Measurements from ENCODE around the gene MDN1. TPM values are rescaled to one million over a fixed set of nuclear protein-coding genes. Genes with fewer than 3 reads are reported as not detected.

The MDN1 gene
- total RNA-seq, 1 experiment from 2014 or later: 53.6 TPM

- H3K9me2 ChIP-seq (ENCODE audit: insufficient read depth): no peaks in the 10 kb centered on the region
- no TSS peak for BruUV-seq (replicated peaks)
- H4K20me1 ChIP-seq (ENCODE audit: insufficient read depth): no peaks in the 10 kb centered on the region
- no peaks in the 10 kb centered on the region for H3K9me3 ChIP-seq (ENCODE audit: control insufficient read depth in 1 of 2, insufficient read depth in 1 of 2, low read depth in 1 of 2, low read length in 2 of 2)
- no peak overlapping the region for H3K4me2 ChIP-seq (ENCODE audit: low read length)
- intact Hi-C loops (cut with micrococcal nuclease): no loop called here
- ATAC-seq: no peak
- no peaks in the 10 kb centered on the region for H3K79me2 ChIP-seq (ENCODE audit: insufficient read depth, low read length)
- H3K4me3 ChIP-seq (replicated peaks in 1 of 2; ENCODE audit: low read depth in 1 of 2, low read length in 2 of 2): no peak overlapping the region
- no peaks in the 10 kb centered on the region for H3K4me1 ChIP-seq (ENCODE audit: control insufficient read depth in 1 of 2, insufficient read depth in 2 of 2, low read length in 2 of 2)
- no peaks in the 10 kb centered on the region for H3K27me3 ChIP-seq (ENCODE audit: insufficient read depth, low read length)
- no peak overlapping the region for H3K9ac ChIP-seq (ENCODE audit: low read length)
- CTCF ChIA-PET: no interaction called here
- TF ChIP-seq SIN3A (IDR thresholded peaks at IDR 0.05; ENCODE audit: low read depth): no peak
- TF ChIP-seq REST (IDR thresholded peaks at IDR 0.05; ENCODE audit: low read depth): no peak
- no peak for TF ChIP-seq ZBTB33 (IDR thresholded peaks at IDR 0.05; ENCODE audit: extremely low read depth, insufficient replicate concordance, low read length)
- TF ChIP-seq EZH2 (IDR thresholded peaks at IDR 0.05): no peak
- TF ChIP-seq SRF (IDR thresholded peaks at IDR 0.05; ENCODE audit: low read depth): no peak
- TF ChIP-seq ELF1 (IDR thresholded peaks at IDR 0.05; ENCODE audit: borderline replicate concordance, low read depth): no peak
- no peak for TF ChIP-seq ZNF274 (IDR thresholded peaks at IDR 0.05; ENCODE audit: low read depth, low read length)
- no peak for TF ChIP-seq POLR2A (IDR thresholded peaks at IDR 0.05; ENCODE audit: borderline replicate concordance, extremely low read depth, insufficient read depth, insufficient read length)
- no peak for TF ChIP-seq ATF3 (IDR thresholded peaks at IDR 0.05)
- TF ChIP-seq ZFX (IDR thresholded peaks at IDR 0.05): no peak
- TF ChIP-seq YY1 (IDR thresholded peaks at IDR 0.05; ENCODE audit: extremely low read depth, insufficient replicate concordance, low read depth, low read length): no peak
- POLR2A ChIA-PET: no interaction called here
- H3K36me3 ChIP-seq (ENCODE audit: control insufficient read depth in 1 of 2, insufficient read depth in 2 of 2, low read length in 2 of 2): peaks cover 48 to 53% of the 10 kb centered on the region in 2 experiments
- H2AFZ ChIP-seq (ENCODE audit: low read depth, low read length, poor library complexity, severe bottlenecking): no peak overlapping the region
- no peak overlapping the region for H3K27ac ChIP-seq (ENCODE audit: low read depth, low read length)
- RAD21 ChIA-PET (ENCODE audit: low non-redundant PET in 1 of 2, low total read pairs in 2 of 2, uncharacterized antibody in 2 of 2, unreplicated experiment in 2 of 2): no interaction called here
- no peak for DNase-seq (ENCODE audit: low read depth, low spot score)
Observed at GRCh38 chr6:89662659-89663223, 156.9 kb downstream of the MDN1 start.
